ENCODE data around the gene EGFL7. TPM values are rescaled to one million over a fixed set of nuclear protein-coding genes. Genes with fewer than 3 reads are reported as not detected.
A peak's percentile ranks its signal among the peaks of the same experiment; 100 is the strongest.

EGFL7 gene
- total RNA-seq, 2 donors from 2014 or later: 31.5 to 34.0 TPM

DNA sequence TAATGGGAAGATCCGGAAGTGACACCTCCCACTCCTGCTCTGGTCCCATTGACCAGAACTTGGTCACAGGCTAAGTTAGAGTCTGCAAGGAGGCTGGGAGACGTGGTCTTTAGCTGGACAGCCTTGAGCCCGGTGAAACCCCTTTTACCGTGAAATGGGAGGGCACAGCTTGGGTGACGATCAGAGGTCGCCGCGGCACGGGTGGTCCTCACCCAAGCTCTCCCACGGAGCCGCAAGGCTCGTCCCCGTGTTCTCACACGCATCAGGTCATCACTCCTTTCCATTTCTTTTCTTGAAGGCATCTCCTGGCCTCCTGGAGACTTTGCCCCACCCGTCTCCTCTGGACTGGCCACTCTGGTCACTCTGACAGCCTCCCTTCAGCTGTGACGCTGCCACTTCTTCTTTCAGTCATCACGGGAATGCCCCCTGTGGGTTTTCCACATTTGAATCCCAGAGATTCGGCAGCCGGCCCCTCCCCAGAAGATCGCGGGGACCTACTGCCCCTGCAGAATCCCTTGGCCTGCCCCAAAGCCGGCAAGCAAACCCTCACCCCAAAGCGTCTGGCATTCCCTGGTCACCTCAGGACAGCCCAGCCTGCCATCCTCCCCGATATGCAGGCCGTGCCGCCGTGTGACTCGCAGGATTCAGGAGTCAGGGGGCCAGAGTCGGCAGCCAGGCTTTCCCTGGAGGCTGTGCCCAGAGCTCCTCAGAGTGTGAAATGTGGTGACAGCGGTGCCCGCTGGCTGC lies 18.9 kb upstream of the EGFL7 start:
- Mint-ChIP-seq H3K9me3 (no peaks in the 10 kb centered on the region), H3K36me3 (ENCODE audit: low read depth) (no peaks in the 10 kb centered on the region), H3K4me1 (no peaks in the 10 kb centered on the region), H3K27me3 (ENCODE audit: insufficient read depth) (peaks cover 10% of the 10 kb centered on the region), H3K27ac (no peak overlapping the region), H3K4me3 (no peak overlapping the region)
- Histone ChIP-seq H3K9me3 (ENCODE audit: control insufficient read depth, low read length) (no peaks in the 10 kb centered on the region), H3K9ac (ENCODE audit: extremely low read depth, low read length, poor library complexity, severe bottlenecking) (no peak overlapping the region), H3K27ac (ENCODE audit: low read depth, low read length) (no peak overlapping the region), H3K4me3 (ENCODE audit: low read length) (no peak overlapping the region), H3K36me3 (ENCODE audit: control insufficient read depth, insufficient read depth, low read length) (no peaks in the 10 kb centered on the region), H3K4me1 (ENCODE audit: control insufficient read depth, insufficient read depth, low read length) (no peaks in the 10 kb centered on the region), H3K27me3 (ENCODE audit: control insufficient read depth, insufficient read depth, low read length, poor library complexity, severe bottlenecking) (peaks cover 11% of the 10 kb centered on the region)
- no peak for DNase-seq
- 78 to 82% methylated on average over 21 to 31 of the region's 31 CpGs for WGBS, 2 experiments (ENCODE audit: insufficient coverage in 1 of 2, insufficient read length in 1 of 2)
- TF ChIP-seq, protein P1, sequence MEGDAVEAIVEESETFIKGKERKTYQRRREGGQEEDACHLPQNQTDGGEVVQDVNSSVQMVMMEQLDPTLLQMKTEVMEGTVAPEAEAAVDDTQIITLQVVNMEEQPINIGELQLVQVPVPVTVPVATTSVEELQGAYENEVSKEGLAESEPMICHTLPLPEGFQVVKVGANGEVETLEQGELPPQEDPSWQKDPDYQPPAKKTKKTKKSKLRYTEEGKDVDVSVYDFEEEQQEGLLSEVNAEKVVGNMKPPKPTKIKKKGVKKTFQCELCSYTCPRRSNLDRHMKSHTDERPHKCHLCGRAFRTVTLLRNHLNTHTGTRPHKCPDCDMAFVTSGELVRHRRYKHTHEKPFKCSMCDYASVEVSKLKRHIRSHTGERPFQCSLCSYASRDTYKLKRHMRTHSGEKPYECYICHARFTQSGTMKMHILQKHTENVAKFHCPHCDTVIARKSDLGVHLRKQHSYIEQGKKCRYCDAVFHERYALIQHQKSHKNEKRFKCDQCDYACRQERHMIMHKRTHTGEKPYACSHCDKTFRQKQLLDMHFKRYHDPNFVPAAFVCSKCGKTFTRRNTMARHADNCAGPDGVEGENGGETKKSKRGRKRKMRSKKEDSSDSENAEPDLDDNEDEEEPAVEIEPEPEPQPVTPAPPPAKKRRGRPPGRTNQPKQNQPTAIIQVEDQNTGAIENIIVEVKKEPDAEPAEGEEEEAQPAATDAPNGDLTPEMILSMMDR (conservative IDR thresholded peaks at IDR 0.05): no peak

GRCh38 chr9:136644343-136644592 lies 18.4 kb upstream of the EGFL7 start:
- Histone ChIP-seq H3K4me3 (ENCODE audit: low read length) (no peak overlapping the region), H3K4me1 (ENCODE audit: control insufficient read depth, insufficient read depth, low read length) (no peaks in the 10 kb centered on the region), H3K9ac (ENCODE audit: extremely low read depth, low read length, poor library complexity, severe bottlenecking) (no peak overlapping the region), H3K9me3 (ENCODE audit: control insufficient read depth, low read length) (no peaks in the 10 kb centered on the region), H3K27me3 (ENCODE audit: control insufficient read depth, insufficient read depth, low read length, poor library complexity, severe bottlenecking) (peaks cover 11% of the 10 kb centered on the region), H3K27ac (ENCODE audit: low read depth, low read length) (no peak overlapping the region), H3K36me3 (ENCODE audit: control insufficient read depth, insufficient read depth, low read length) (no peaks in the 10 kb centered on the region)
- WGBS, 2 experiments (ENCODE audit: insufficient coverage in 1 of 2, insufficient read length in 1 of 2): 17 to 18% methylated on average over 6 to 15 of the region's 15 CpGs
- Mint-ChIP-seq H3K9me3 (no peaks in the 10 kb centered on the region), H3K36me3 (ENCODE audit: low read depth) (no peaks in the 10 kb centered on the region), H3K27me3 (ENCODE audit: insufficient read depth) (peaks cover 10% of the 10 kb centered on the region), H3K27ac (no peak overlapping the region), H3K4me1 (no peaks in the 10 kb centered on the region), H3K4me3 (no peak overlapping the region)
- no peak for DNase-seq
- TF ChIP-seq, protein P1 (conservative IDR thresholded peaks at IDR 0.05): no peak

GRCh38 chr9:136644593-136645351 lies 17.9 kb upstream of the EGFL7 start:
- H3K4me3 Mint-ChIP-seq: no peak overlapping the region
- Histone ChIP-seq H3K27ac (ENCODE audit: low read depth, low read length) (no peak overlapping the region), H3K4me1 (ENCODE audit: control insufficient read depth, insufficient read depth, low read length) (no peaks in the 10 kb centered on the region), H3K4me3 (ENCODE audit: low read length) (no peak overlapping the region), H3K27me3 (ENCODE audit: control insufficient read depth, insufficient read depth, low read length, poor library complexity, severe bottlenecking) (peaks cover 11% of the 10 kb centered on the region), H3K9me3 (ENCODE audit: control insufficient read depth, low read length) (no peaks in the 10 kb centered on the region), H3K9ac (ENCODE audit: extremely low read depth, low read length, poor library complexity, severe bottlenecking) (no peak overlapping the region), H3K36me3 (ENCODE audit: control insufficient read depth, insufficient read depth, low read length) (no peaks in the 10 kb centered on the region)
- H3K36me3 Mint-ChIP-seq (ENCODE audit: low read depth): no peaks in the 10 kb centered on the region
- 15 to 48% methylated on average over 18 to 30 of the region's 30 CpGs for WGBS, 2 experiments (ENCODE audit: insufficient coverage in 1 of 2, insufficient read length in 1 of 2)
- H3K27me3 Mint-ChIP-seq (ENCODE audit: insufficient read depth): peaks cover 10% of the 10 kb centered on the region
- H3K27ac Mint-ChIP-seq: no peak overlapping the region
- peak; percentile 87 for DNase-seq
- H3K9me3 Mint-ChIP-seq: no peaks in the 10 kb centered on the region
- TF ChIP-seq, protein P1 (conservative IDR thresholded peaks at IDR 0.05): peak; percentile 89
- no peaks in the 10 kb centered on the region for H3K4me1 Mint-ChIP-seq
